H54 (cell line): Measurements from ENCODE around the gene SP4.

Experiments
- DNase-seq: peaks from one replicate; pipeline ENCODE4 v3.0.0; 2011; ENCODE audit warnings: low spot score, mixed read lengths; ENCODE audit not compliant: insufficient read length
- FAIRE-seq: peaks from 3 replicates; lab custom pipeline; 2011; peaks lifted over from hg19 to GRCh38; lab: Jason Lieb, UNC
- POLR2A ChIP-seq: IDR thresholded peaks from 2 replicates; pipeline ENCODE4 v1.6.1; 2011; ENCODE audit warnings: low read depth, mild to moderate bottlenecking, low read length

Gene SP4

GRCh38 chr7:21468969-21469368 lies 41.1 kb downstream of the SP4 start:
- no peak for TF ChIP-seq POLR2A
- FAIRE-seq: no peak
- no peak for DNase-seq

GRCh38 chr7:21469894-21470293 lies 42.0 kb downstream of the SP4 start:
- TF ChIP-seq POLR2A: no peak
- peak; percentile 53 for FAIRE-seq
- DNase-seq: no peak

- TF ChIP-seq POLR2A: no peak
- no peak for FAIRE-seq
Measured at GRCh38 chr7:21472029-21472428, 44.1 kb downstream of the SP4 start.

GRCh38 chr7:21476429-21476828 lies 48.5 kb downstream of the SP4 start:
- DNase-seq (no peak), FAIRE-seq (no peak)
- no peak for TF ChIP-seq POLR2A

More at GRCh38 chr7:21472029-21472428, 44.1 kb downstream of the SP4 start:
- no peak for DNase-seq

GRCh38 chr7:21480693-21481403 lies 53.0 kb downstream of the SP4 start:
- FAIRE-seq (peak; percentile 50), DNase-seq (no peak)
- TF ChIP-seq POLR2A: no peak

- peak; percentile 72 for FAIRE-seq
Measured at GRCh38 chr7:21486511-21486910, 58.6 kb downstream of the SP4 start.

GRCh38 chr7:21495731-21496130 lies 67.8 kb downstream of the SP4 start:
- no peak for TF ChIP-seq POLR2A
- DNase-seq (no peak), FAIRE-seq (peak; percentile 20)

More at GRCh38 chr7:21486511-21486910, 58.6 kb downstream of the SP4 start:
- TF ChIP-seq POLR2A: no peak
- DNase-seq: no peak

- FAIRE-seq: peak; percentile 57
- TF ChIP-seq POLR2A: no peak
- peak; percentile 5 for DNase-seq
Measured at GRCh38 chr7:21497072-21497471, 69.2 kb downstream of the SP4 start.

GRCh38 chr7:21500117-21500832 lies 72.4 kb downstream of the SP4 start:
- no peak for DNase-seq
- no peak for FAIRE-seq
- no peak for TF ChIP-seq POLR2A

- DNase-seq (no peak), FAIRE-seq (no peak)
- no peak for TF ChIP-seq POLR2A
Measured at GRCh38 chr7:21504021-21504420, 76.1 kb downstream of the SP4 start.

GRCh38 chr7:21507627-21508343 lies 79.9 kb downstream of the SP4 start:
- no peak for TF ChIP-seq POLR2A
- FAIRE-seq (peak; percentile 27), DNase-seq (peak; percentile 18)

- FAIRE-seq: no peak
- no peak for TF ChIP-seq POLR2A
- no peak for DNase-seq
Measured at GRCh38 chr7:21508538-21508937, 80.7 kb downstream of the SP4 start.

- FAIRE-seq (no peak), DNase-seq (no peak)
- TF ChIP-seq POLR2A: no peak
Measured at GRCh38 chr7:21514062-21514461, 86.2 kb downstream of the SP4 start.

GRCh38 chr7:21524680-21525079 lies 96.8 kb downstream of the SP4 start:
- DNase-seq (no peak), FAIRE-seq (no peak)
- no peak for TF ChIP-seq POLR2A
